ENCODE results near the gene TMIGD2.
"Not testable (repeated sequence)": the region's sequence is repeated elsewhere in the genome, so short reads cannot be mapped to it uniquely, and the experiment has no call there.

The TMIGD2 gene

GRCh38 chr19:4295972-4296771, 6.0 kb downstream of the TMIGD2 start:
- DNase-seq: peak; percentile 62

- no peak for DNase-seq
These were observed 7.8 kb downstream of the TMIGD2 start for GRCh38 chr19:4294389-4294788.

- no peak for DNase-seq
These were observed 9.7 kb downstream of the TMIGD2 start for GRCh38 chr19:4292515-4292914.

- DNase-seq: no peak
These were observed 10.9 kb downstream of the TMIGD2 start for GRCh38 chr19:4291184-4291732.

- no peak for DNase-seq
These were observed 14.0 kb downstream of the TMIGD2 start for GRCh38 chr19:4288091-4288777.

- not testable (repeated sequence) for DNase-seq
These were observed 16.0 kb downstream of the TMIGD2 start for GRCh38 chr19:4286141-4286540.

- no peak for DNase-seq
These were observed 17.2 kb downstream of the TMIGD2 start for GRCh38 chr19:4284974-4285373.

- no peak for DNase-seq
These were observed 17.8 kb downstream of the TMIGD2 start for GRCh38 chr19:4284176-4284958.

GRCh38 chr19:4279530-4280422, 22.4 kb downstream of the TMIGD2 start:
- DNase-seq: no peak

GRCh38 chr19:4279267-4279529, 23.0 kb downstream of the TMIGD2 start:
- peak; percentile 30 for DNase-seq

GRCh38 chr19:4278419-4279266, 23.5 kb downstream of the TMIGD2 start, which contains the start of gene SHD:
Gene SHD (plus strand): TSS chr19:4279266. CDS start chr19:4280064, 798 bp downstream.
- DNase-seq: peak; percentile 33

GRCh38 chr19:4278010-4278409, 24.2 kb downstream of the TMIGD2 start:
- no peak for DNase-seq

GRCh38 chr19:4277191-4277696, 24.9 kb downstream of the TMIGD2 start:
- DNase-seq: no peak

- DNase-seq: not testable (repeated sequence)
These were observed 27.9 kb downstream of the TMIGD2 start for GRCh38 chr19:4274321-4274686.

- no peak for DNase-seq
These were observed 29.3 kb downstream of the TMIGD2 start for GRCh38 chr19:4272894-4273293.

- no peak for DNase-seq
These were observed 33.3 kb downstream of the TMIGD2 start for GRCh38 chr19:4268816-4269430.

- DNase-seq: no peak
These were observed 34.0 kb downstream of the TMIGD2 start for GRCh38 chr19:4267901-4268815.

GRCh38 chr19:4267101-4267900, 34.9 kb downstream of the TMIGD2 start:
- DNase-seq: peak; percentile 29

Measured in NCI-H1092 (cell line).